ENCODE results near the gene TBC1D14. TPM values are rescaled to one million over a fixed set of nuclear protein-coding genes. Genes with fewer than 3 reads are reported as not detected.

Gene TBC1D14
- total and polyA plus RNA-seq, 11 donors, result 9.8 to 51.0 (median 34.3) TPM

DNA sequence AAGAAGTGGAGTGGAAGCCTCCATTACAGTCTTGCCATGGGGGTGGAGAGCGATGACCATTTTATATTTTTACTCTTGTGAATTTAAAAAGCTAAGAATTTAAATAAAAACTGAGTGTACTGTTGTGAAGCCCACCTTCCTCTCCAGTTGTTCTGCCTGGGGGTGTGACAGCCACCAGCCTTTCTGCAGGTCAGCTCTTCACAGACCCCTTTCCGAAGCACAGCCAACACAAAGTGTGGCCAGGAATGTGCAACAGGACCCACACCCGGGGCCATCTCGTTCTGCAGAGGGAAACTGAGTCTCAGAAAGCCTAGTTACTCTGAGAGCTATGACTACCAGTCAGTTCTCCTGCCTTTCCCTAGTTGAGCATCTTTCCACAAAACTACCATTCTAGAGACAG lies 156.9 kb downstream of the TBC1D14 start:
- DNase-seq (no peak), ATAC-seq (no peak)
- H3K4me1 ChIP-seq, result peaks cover 3 to 41% (median 22%) of the 10 kb centered on the region in 12 donors
- H3K9me3 ChIP-seq, result no peaks in the 10 kb centered on the region
- peak overlapping the region in 2 of 12 donors; percentile 88 to 94 for H3K27ac ChIP-seq
- intact Hi-C loops (cut with DNase I), result loop anchor here in 4 of 10 donors (2.0 to 5.0 kb wide), 5 partner anchors 22 to 284 kb away; partner anchors contain the start of genes KIAA0232 (in 1 of the 4) and TBC1D14 (in 1 of the 4)
- H3K36me3 ChIP-seq, result peaks cover 0 to 40% (median 33%) of the 10 kb centered on the region in 9 donors
- 82 to 93% (median 87%) methylated on average over 4 of the region's 4 CpGs for WGBS, 4 donors
- peak overlapping the region in 10 of 12 donors; percentile 77 to 99 (median 92) for H3K4me3 ChIP-seq
- no peaks in the 10 kb centered on the region for H3K27me3 ChIP-seq
- TF ChIP-seq CTCF (IDR thresholded peaks at IDR 0.05), result no peak
- no peak for TF ChIP-seq POLR2A (IDR thresholded peaks at IDR 0.05)

GRCh38 chr4:7067126-7067451 lies 157.5 kb downstream of the TBC1D14 start:
- no peak for DNase-seq
- WGBS, 4 donors, result 3 to 6% (median 4%) methylated on average over 13 of the region's 13 CpGs
- Histone ChIP-seq H3K36me3 (peaks cover 0 to 34% (median 27%) of the 10 kb centered on the region in 9 donors), H3K27me3 (no peaks in the 10 kb centered on the region), H3K9me3 (no peaks in the 10 kb centered on the region), H3K4me3 (peak overlapping the region; percentile 70 to 99 (median 88)), H3K27ac (peak overlapping the region; percentile 25 to 97 (median 87)), H3K4me1 (peaks cover 3 to 41% (median 22%) of the 10 kb centered on the region in 12 donors)
- ATAC-seq, result no peak
- TF ChIP-seq CTCF (IDR thresholded peaks at IDR 0.05) (no peak), POLR2A (IDR thresholded peaks at IDR 0.05) (no peak)
- intact Hi-C loops (cut with DNase I), result loop anchor here in 4 of 10 donors (2.0 to 5.0 kb wide), 5 partner anchors 22 to 285 kb away; partner anchors contain the start of genes KIAA0232 (in 1 of the 4) and TBC1D14 (in 1 of the 4)

GRCh38 chr4:7067452-7068278 lies 158.0 kb downstream of the TBC1D14 start, which contains the start of gene GRPEL1:
Gene GRPEL1, minus strand, starts transcription at chr4:7068064. Its CDS starts 32 bp downstream, at chr4:7068032.
- intact Hi-C loops (cut with DNase I), result loop anchor here in 6 of 10 donors (1.0 to 5.0 kb wide), 10 partner anchors 23 to 351 kb away; partner anchors contain the start of genes TADA2B (in 5 of the 6), BLOC1S4 (in 1 of the 6), KIAA0232 (in 1 of the 6) and TBC1D14 (in 1 of the 6)
- peak within 1 kb of the TSS; percentile 70 to 99 (median 88) for H3K4me3 ChIP-seq
- H3K27me3 ChIP-seq, result no peaks in the 10 kb centered on the region
- DNase-seq, result peak in 4 of 5 donors; percentile 99 to 100 (median 100)
- H3K36me3 ChIP-seq, result peaks cover 0 to 28% (median 21%) of the 10 kb centered on the region in 9 donors
- WGBS, 4 donors, result 0 to 1% (median 0%) methylated on average over 27 to 81 of the region's 81 CpGs
- H3K27ac ChIP-seq, result peak within 1 kb of the TSS; percentile 62 to 97 (median 91)
- H3K9me3 ChIP-seq, result no peaks in the 10 kb centered on the region
- peak; percentile 97 to 99 (median 98) for ATAC-seq
- TF ChIP-seq POLR2A (IDR thresholded peaks at IDR 0.05), result peak; percentile 97 to 99
- peak in 1 of 12 donors; percentile 26 for TF ChIP-seq CTCF (IDR thresholded peaks at IDR 0.05)
- H3K4me1 ChIP-seq, result peaks cover 3 to 41% (median 22%) of the 10 kb centered on the region in 12 donors

All from heart left ventricle (tissue), 16 donors.